Globus pallidus (tissue), 1 donor: ENCODE data around the gene HOXB6.

Experiments used
- DNase-seq: peaks from one replicate; pipeline ENCODE4 v3.0.0-alpha.2; 2015; ENCODE audit warnings: low spot score

The HOXB6 gene

DNA sequence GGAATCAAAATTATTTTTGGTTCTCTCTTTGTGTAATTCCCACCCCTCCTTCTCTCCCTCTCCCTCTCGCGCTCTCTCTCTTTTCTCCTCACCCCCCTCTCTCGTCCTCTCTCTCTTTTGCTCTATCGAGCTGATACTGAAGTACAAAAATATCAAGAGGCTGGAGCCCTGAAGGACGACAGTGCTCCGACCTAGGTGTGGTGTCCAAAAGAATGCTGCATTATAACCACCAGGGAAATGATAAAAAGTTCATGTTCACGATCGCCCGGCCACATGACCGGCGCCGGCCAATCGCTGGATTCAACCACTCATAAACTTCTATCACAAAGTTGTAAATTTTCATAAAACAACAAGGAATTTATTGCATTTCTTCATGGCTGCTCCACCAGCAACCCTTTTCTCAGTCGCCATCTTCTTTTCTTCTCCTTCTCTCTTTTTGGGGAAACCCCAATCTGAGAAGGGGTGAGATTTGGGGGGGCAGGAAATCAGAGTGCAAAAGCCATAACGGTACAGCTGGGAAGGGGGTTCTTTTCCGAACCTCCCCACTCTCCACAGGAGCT, at the start of gene HOXB6:
HOXB6 (minus strand) TSS at position 217 of the 560 bp plus-strand sequence. CDS start 6,836 bp downstream, outside the sequence.
- no peak for DNase-seq

DNA sequence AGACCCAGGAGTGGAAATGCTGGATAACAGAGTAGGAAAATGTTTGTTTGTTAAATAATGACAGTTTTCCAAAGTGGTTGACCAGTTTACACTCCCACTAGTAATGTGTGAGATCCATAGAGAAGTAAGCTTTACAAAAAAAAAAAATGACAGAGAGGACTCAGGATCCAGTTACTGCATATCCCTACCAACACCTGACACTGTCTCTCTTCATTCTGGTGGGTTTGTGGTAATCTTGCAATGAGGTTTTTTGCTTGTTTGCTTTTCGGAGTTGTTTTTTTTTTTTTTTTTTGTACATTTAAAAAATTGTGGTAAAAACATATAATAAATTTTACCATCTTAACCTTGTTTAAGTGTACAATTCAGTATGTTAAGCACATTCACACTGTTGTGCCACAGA, 45.0 kb upstream of the HOXB6 start:
- DNase-seq, result no peak

DNA sequence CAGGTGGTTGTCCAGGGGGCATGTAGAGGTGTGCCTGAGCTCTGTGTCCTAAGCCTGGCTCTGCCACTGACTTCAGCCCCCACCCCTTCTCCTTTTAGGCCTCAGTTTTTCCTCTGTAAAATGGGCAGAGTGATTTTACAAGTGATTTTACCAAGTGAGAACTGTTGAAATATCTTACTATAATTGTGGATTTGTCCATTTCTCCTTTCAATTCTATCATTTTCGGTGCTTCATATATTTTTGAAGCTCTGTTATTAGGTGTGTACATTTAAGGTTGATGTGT, 43.1 kb upstream of the HOXB6 start:
- no peak for DNase-seq

DNA sequence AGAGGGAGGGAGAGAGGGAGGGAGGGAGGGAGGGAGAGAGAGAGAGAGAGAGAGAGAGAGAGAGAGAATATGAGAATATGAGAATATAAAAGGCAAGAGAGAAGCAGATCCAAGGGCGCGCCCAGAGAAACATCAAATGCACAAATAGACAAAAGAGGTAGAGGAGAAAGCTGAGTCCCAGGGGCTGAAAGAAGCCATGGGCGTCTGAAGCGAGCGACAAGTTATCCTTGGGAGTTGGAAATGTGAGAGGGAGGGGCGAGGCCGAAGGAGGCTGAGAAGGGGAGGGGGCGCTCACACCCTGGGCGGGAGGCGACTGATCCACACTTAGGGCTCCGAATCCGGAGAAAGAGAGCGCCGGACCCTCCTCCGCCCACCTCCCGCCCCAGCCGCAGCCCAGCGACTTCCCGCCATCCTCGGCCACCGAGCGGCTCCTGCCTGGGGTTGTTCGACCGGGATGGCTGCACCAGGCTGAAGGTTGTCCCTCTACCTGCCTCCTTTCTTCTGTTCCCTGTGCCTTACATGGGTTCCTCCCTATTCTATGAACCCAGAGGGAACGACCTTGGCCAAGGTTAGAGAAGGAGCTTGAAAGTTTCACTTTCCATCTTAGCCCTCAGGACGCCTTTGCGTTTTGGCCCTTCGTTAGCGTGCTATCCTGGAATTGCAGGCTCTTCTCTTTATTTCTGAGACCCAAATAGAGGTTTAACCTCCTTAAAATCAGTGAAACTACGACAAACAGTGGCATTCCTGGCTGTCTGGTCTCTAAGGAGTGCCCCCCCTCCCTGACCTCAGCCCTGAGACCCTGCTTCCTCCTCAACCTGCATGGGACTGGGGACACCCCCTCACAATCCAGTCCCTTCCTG, 42.5 kb upstream of the HOXB6 start:
- no peak for DNase-seq

DNA sequence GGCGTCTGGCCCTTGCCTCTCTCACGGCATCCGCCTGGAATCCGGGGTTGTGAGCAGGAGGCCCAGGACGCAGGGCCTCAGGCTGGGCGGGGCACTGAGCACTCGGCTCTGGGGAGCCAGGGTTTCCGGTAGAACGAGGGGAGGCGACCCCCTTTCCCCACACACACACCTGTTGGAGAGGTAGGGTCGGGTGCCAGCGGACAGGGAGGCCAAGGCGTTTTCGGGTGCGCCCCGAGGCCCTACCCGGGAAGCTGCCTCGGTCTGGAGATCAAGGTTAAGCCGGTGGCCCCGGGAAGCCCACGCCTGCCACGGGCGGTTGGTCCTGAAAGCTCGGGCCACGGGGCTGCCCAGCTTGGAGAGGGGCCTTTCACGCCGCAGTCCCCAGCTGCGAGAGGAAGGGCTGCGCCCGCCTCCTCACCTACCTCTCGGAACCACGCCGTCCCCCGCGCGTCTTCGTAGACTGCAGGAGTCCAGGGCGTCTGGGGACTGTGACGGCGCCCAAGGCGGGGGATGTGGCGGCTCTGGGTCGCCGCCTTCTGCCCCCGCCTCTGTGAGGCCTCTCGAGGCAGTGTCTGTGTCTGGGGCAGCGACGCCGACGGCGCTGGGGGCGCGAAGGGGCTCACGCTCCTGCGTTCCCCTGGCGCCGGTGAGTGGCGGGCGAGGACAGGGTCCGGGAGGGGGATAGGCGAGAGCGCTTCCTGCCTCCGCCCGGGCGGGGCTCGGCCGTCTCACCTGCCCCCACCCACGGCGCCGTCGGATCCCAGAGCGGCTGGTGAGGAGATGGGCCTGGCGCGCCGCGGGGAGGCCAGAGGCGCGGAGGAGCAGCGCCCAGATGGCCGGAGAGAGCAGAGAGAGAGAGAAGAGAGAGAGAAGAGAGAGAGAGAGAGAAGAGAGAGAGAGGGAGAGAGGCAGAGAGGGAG, 41.7 kb upstream of the HOXB6 start:
- no peak for DNase-seq

DNA sequence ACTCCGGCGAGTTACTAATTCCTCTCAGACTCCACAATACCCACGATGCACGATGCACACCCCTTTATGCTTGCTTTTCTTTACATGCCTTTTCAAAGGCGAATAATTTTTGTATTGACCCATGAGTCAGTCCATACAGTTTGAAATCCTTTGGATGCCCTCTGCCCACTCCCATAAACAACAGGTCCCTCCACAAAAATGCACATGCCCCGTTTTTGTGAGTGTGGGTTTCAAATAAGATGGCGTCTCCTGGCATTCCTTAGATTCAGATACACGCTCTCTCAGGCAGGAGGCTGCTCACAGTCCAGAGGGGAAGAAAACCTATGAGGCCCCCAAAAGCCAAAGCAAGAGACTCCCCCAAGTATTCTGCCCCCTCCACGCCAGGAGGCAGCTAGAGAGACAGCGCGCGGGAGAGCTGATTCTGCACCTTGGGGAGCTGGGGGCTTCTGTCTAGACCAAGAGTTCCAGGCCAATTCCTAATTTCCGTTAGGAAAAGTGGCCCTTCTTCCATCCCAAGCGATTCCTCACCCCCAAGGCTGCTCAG, 40.9 kb upstream of the HOXB6 start:
- DNase-seq, result no peak

DNA sequence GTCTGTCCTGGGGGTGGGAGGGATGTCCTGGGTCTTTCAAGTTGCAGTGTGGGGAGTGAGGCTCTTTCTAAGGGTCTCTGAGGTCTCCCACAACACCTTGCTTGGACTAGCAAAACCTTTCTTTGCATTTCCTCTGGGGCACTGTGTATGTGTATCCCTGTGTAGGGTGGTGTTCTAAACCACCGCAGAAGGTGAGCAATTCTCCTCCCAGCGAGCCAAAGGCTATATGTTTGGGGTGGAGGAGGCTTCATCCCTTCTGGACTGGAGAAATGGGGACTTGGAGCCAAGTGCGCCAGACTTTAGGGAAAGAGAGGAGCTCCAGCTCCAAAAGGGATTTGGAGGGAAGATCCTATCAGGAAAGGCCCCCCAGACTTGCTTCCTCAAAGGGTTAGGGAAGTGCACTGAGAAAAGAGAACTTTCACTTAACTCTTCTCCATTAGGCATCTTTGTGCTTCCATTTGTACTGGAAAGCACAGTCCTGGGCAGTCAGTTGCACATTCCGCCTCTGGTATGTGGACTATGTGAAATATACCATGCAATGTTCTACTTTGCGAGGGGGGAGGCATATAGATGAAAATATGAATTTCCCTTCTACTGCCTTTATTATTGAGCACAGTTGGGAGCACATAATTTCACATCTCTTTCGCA, 40.2 kb upstream of the HOXB6 start:
- no peak for DNase-seq

DNA sequence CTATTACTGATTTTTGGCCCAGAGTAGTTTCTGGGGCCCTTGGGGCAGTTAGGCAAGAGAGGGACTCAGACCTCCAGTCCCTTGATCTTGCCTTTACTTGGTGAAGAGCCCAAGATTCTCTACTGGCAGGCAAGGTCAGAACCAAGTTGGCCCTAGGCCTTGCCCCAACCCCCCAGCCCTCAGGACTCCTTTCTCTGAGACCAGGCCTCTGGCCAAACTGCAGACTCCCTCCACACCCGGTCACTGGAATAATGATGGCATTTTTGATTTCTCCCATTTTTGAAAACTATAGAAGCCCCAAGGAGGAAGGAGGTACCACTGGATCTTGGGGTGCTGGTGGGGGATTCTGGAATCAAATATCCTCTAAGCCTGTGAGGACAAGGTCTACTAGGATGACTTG, 39.4 kb upstream of the HOXB6 start:
- DNase-seq, result no peak

DNA sequence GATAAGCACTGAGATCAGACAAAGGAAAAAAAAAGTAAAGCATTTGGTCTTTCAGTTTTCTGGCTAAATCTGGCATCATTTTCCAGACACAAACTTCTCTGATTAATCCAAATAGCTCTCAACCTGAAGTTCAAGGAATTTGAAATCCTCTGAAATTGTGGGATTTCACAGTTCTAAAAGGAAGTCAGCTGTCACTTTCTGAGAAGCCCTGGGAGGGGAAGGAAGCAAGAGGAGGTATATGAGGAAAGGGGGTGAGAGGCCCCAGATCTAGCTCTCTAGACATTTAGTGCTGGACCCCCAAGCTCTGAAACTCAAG, 38.9 kb upstream of the HOXB6 start:
- DNase-seq, result no peak

DNA sequence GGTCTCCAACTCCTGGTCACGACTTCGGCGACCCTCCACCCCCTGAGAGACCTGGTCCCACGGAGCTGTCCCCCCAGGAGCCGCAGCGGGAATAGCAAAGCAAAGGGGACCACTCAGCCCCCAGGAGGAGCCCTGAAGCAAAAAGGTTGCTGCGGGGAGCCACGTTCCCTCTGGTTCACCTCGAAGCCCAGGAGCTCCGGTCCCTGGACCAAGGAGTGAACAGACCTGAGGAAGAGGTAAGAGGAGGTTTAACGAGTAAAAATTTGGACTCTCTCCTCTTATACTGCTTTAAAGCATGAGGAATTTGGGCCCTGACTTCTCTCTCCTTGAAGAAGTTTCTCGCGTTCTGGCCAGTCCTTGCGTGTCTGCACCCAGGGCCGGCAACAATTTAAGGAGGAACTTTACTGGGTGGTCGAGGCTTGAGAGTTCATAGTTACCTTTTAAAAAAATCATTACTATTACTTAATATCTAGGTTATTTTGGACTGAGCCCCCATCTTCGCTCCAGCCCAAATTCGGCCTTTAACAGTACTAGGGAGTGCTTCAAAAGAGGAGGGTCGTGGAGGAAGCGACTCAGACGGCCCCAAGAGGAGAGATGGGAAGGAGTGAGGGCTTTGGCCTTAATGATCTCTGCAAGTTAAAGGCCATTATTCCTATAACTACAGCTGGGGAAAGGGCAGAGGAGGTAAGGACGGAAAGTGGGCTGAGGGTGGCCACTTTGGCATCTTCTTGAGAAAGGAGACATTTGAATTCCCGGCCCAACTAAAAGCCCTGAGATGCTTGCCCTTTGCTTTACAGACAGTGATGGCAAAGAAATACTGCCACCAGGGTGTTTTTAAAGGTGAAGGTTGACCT, 38.3 kb upstream of the HOXB6 start:
- DNase-seq, result no peak

DNA sequence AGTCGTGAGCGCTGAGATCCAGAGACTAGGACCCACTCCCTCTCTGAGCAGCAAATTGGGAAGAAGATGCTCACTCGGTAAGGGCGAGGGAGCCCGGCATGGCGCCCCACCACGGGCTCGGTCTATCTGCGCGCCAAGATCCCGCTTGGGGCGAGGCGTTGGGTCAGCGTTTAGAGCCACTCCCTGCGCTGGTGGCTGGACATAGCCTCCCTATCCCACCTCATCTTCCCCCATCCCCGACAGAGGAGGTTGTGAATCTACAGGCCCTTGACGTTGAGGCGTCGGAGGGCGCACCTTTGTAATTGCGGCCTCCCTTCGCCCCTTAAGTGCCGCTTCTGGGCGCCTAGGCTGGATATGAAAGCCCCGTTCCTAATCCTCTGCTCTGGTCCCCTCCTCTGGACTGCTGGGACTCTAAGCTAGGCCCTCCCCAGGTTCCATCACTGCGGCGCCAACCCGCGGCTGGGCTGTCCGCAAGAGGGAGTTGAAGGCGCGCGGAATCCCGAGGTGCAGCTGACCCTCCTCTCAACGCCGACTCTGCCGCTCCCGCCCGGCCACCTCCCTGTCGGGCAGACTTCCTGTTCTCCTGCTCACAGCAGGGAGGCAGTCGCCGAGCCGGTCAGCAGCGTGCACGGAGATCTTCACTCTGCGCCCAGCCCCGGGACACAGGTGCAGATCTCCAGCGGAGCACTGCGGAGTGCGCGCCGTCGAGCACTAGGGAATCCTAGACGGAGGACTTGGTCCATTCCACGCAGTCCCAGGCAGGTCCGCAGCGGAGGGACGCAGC, 37.5 kb upstream of the HOXB6 start:
- no peak for DNase-seq

DNA sequence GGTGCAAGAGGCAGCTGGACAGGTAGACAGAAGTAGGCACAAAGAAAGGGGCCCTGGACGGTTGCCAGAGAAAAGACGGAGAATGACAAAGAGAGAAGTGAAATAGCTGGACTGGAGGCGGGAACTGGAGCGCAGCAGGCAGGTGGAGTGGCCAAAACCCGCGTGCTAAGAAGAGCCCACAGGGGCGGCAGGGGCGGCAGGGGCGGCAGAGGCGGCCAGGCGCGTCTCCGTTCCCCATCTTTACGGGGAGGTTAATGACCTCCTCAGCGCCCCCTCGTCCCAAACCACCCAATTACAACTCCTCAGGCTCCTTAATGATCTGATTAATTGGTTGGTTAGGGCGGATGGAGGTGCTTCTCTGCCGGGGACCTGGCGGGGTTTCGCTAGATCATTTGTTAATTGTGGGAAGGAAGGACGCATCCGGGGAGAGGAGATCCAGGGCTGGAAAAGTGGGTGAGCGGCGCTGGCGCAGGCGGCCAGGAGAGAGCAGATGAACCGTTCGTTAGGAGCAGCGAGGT, 36.8 kb upstream of the HOXB6 start:
- DNase-seq, result no peak

DNA sequence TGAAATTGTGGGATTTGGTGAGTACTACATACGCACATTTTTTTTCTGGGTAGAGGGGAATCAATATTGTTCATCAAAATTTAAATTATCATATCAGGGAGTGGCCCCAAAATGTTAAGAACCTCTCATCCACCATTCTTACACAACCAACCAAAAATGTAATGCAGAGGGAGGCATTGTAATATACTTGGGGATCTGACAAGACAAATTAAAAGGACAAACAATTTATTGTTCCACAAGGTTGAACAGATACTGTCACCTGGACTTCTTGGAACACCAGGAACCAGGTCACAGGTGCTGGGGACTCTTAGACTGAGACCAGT, 36.0 kb upstream of the HOXB6 start:
- no peak for DNase-seq

DNA sequence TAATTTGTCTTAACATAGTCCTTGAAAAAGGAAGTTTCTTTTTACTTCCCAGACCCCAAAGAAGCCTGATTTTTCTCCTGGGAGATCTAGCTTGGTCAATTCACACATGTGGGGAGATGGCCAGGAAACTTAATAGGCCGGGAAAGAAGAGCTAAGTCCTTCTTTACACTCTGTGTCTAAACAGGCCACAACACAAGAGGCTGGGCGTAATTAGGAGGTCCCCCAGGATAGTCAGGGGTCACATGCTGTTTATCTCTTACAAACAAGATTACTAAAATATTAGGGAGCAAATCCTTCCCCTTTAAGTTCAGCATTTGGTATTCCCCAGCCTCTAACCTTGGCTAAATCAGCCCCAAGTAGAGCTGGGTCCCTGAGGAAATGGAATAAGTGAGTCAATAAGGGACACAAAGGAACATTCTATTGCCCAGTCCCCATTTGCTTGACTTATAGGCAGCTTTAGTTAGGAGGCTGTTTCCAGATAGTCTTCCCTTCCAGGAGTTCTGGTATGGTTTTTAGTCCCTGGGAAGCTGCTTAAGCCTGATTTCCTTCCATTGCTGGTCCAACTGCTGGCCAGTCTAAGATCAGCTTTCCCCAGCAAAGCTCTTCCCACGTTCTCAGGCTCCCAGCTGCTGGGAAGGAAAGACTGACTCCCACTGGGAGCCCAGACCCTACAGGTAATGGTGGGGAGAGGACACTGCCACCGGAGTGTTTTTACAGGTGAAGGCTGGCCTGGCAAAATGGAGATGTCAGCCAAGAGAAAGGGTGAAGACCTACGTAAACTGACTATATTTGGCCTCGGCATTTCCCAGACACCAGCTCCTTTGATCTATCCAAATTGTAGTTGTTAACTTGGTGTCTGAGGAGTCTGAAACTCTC, 35.4 kb upstream of the HOXB6 start:
- DNase-seq, result no peak

DNA sequence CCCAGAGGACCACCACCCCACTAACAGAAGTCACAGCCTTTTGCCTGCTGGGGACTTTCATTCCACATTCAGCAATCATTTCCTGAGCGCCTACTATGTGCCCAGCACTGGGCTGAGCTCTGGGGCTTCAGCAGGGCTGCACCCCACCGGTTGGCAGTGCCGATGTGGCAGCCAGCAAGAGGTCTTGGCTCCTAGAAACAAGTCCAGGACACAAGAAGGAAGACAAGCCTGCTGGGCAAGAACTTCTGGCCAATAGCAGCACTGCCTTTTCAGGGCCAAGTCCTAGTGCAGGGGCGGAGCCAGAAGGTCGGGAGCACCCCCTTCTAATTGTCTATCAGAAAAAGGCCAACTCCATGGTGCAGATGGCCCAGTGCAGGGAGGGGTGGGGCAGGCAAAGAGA, 34.4 kb upstream of the HOXB6 start:
- no peak for DNase-seq

DNA sequence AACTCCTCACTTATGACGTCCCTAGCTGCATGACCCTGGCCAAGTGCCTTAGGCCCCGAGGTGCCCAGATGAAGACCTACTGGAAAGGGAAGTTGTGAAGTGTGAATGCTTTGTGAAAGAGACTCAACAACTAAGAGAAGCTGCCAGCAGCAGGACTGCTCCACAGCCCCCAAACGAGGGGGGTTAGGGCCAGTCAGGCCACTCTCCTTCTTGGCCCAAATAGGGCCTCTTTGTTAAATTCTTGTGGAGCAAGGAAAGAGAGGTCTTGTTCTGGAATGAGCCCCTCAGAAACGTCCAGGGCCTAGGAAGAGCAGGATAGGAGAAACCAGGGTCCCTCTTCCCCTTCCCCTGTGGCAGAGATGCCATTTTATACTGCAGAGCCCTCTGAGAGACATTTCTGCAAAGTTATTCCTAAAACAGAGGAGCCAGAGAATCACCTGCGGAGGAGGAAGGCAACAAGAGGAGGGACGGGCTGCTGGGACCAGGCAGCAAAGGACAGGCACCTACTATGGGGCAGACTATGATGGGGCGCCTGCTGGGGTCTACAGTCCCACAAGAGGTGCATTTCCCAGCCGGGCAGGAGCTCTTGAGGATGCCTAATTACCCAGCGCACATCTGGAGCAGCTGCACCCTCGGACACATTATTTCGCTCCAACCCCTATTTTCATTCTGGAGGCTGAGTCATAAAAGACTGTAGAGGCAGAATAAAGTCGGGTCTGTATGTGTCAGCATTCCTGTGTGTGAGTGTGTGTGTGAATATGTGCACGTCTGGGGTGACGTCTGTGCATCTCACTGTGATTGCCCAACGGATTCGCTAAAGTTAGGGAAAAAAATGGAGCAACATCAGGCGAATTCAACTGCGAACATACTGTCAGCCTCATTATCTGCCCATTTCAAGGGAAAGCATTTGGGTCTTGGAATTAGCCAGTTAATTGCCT, 32.8 kb upstream of the HOXB6 start:
- DNase-seq, result no peak

DNA sequence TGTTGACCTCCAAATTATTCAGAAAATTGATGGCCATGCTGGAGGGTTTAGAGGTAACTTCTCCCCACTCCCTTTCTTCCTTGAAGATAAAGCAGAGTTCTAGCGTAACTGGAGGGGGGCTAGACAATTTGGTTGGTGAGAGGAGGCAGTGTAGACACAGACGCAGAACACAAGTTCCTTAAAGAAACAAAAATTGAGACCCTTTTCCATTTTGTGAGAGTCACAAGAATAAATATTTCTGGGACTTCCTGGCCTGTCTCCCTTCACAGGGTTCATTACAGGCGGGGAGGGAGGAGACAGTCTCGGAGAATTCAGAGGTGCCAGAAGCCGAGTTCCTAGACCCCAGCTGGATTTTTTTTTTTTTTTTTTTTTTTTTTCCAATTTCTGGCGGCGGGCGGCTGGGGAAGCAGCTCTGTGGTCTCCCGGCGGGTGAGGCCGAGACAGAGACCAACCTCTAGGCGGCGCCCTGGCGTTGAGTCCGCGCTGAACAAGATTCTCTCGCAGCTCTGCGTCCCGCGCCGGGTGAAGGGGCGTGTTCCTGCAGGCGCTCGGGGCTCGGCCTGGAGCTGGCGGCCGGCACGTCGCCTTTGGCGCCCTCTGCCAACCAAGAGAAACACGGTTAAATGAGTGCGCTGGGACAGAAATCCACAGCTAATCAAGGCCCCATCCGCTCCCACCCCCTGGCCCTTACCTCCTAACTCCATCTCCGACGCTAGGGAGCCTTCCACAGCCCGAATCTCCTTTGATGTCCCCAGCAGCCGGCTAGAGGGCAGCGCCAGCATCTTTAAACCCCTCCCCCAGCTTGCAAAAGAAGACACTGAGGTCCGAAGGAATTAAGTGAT, 31.6 kb upstream of the HOXB6 start:
- no peak for DNase-seq
